A172 (cell line): ENCODE data around the gene AADACL4. TPM values are rescaled to one million over a fixed set of nuclear protein-coding genes. Genes with fewer than 3 reads are reported as not detected.

Experiments
- DNase-seq: peaks from one replicate; pipeline ENCODE4 v3.0.0-alpha.2; 2015; ENCODE audit warnings: low spot score
- total RNA-seq: library from RNA; depleted of rRNA; stranded (reverse); fragments of >200 nt; shearing (Covaris generic); gene quantifications from 2 replicates; pipeline ENCODE4 v1.2.3, GENCODE V29; 2014

Gene AADACL4
- total RNA-seq, 1 experiment from 2014 or later: not detected

GRCh38 chr1:12610941-12611340, 32.9 kb upstream of the AADACL4 start:
- DNase-seq: no peak

- no peak for DNase-seq
Observed at GRCh38 chr1:12613180-12613579, 30.7 kb upstream of the AADACL4 start.

GRCh38 chr1:12614402-12615158, 29.3 kb upstream of the AADACL4 start:
- DNase-seq: no peak

- no peak for DNase-seq
Observed at GRCh38 chr1:12615159-12615864, 28.6 kb upstream of the AADACL4 start.

GRCh38 chr1:12615865-12616708, 27.8 kb upstream of the AADACL4 start:
- DNase-seq: no peak

GRCh38 chr1:12616709-12617373, 27.0 kb upstream of the AADACL4 start:
- DNase-seq: no peak

- DNase-seq: no peak
Observed at GRCh38 chr1:12617511-12617900, 26.4 kb upstream of the AADACL4 start.

- no peak for DNase-seq
Observed at GRCh38 chr1:12617901-12618660, 25.8 kb upstream of the AADACL4 start, which contains the start of gene DHRS3. Gene DHRS3 (minus strand): TSS chr1:12618210. CDS start chr1:12617348, 862 bp downstream.

- DNase-seq: no peak
Observed at GRCh38 chr1:12618661-12618964, 25.3 kb upstream of the AADACL4 start.

GRCh38 chr1:12618965-12619791, 24.7 kb upstream of the AADACL4 start:
- DNase-seq: peak; percentile 57

- DNase-seq: peak; percentile 55
Observed at GRCh38 chr1:12619792-12620487, 23.9 kb upstream of the AADACL4 start.

GRCh38 chr1:12620488-12620865, 23.4 kb upstream of the AADACL4 start:
- DNase-seq: no peak

GRCh38 chr1:12620931-12621330, 23.0 kb upstream of the AADACL4 start:
- no peak for DNase-seq

- no peak for DNase-seq
Observed at GRCh38 chr1:12621346-12622335, 22.2 kb upstream of the AADACL4 start.

GRCh38 chr1:12622506-12622905, 21.4 kb upstream of the AADACL4 start:
- DNase-seq: no peak

- no peak for DNase-seq
Observed at GRCh38 chr1:12625276-12625675, 18.6 kb upstream of the AADACL4 start.

- no peak for DNase-seq
Observed at GRCh38 chr1:12626888-12627287, 17.0 kb upstream of the AADACL4 start.

GRCh38 chr1:12627296-12627695, 16.6 kb upstream of the AADACL4 start:
- DNase-seq: no peak
